Endothelial cell of umbilical vein (primary cell): ENCODE results near the gene RABGAP1. TPM values are rescaled to one million over a fixed set of nuclear protein-coding genes. Genes with fewer than 3 reads are reported as not detected.

ENCODE experiments used
- BruUV-seq: library from RNA; stranded (reverse); fragments of 400-500 nt; replicated peaks from 2 replicates; lab custom pipeline; 2021; lab: Mats Ljungman, UMichigan
- CTCF ChIA-PET: fragments of 300-600, 350-600 bp; sonication (Branson Sonifier 250); formaldehyde crosslinking; loops from one replicate; lab custom pipeline; 2021; ENCODE audit warnings: antibody characterized with exemption, inconsistent platforms; lab: Charles Lee
- POLR2A ChIA-PET: fragments of 300-600, 350-600 bp; sonication (Branson Sonifier 250); formaldehyde crosslinking; loops from one replicate; lab custom pipeline; 2021; ENCODE audit warnings: antibody characterized with exemption, inconsistent platforms; lab: Charles Lee
- DNase-seq: peaks from one replicate; pipeline ENCODE4 v3.0.0-alpha.2; 2011; ENCODE audit warnings: low read depth, low spot score
- FAIRE-seq: peaks from 2 replicates; lab custom pipeline; 2011; peaks lifted over from hg19 to GRCh38; lab: Jason Lieb, UNC
- H2AFZ ChIP-seq: 2 replicates; pipeline ENCODE4 v1.6.0; 2012; ENCODE audit warnings: low read depth, low read length, control low read depth, inconsistent platforms
- H3K27ac ChIP-seq: 2 replicates; pipeline ENCODE4 v1.5.1; 2011; ENCODE audit warnings: low read depth, mild to moderate bottlenecking, control low read depth, low read length, moderate library complexity; ENCODE audit not compliant: insufficient read depth
- H3K27me3 ChIP-seq, 2 experiments: 2 replicates each; pipeline versions ENCODE4 v1.6.0 to v1.6.1; 2011; ENCODE audit warnings: low read length in 2 of 2, mixed read lengths in 1 of 2; ENCODE audit not compliant: control insufficient read depth in 2 of 2, insufficient read depth in 2 of 2
- H3K36me3 ChIP-seq, 2 experiments: 2 replicates in 1 of 2; 3 replicates in 1 of 2; pipeline ENCODE4 v1.5.1; 2011; ENCODE audit warnings: low read length in 2 of 2, mild to moderate bottlenecking in 1 of 2, moderate library complexity in 1 of 2; ENCODE audit not compliant: control insufficient read depth in 2 of 2, insufficient read depth in 2 of 2; ENCODE audit errors: extremely low read depth in 1 of 2
- H3K4me1 ChIP-seq: 3 replicates; pipeline ENCODE4 v1.5.1; 2011; ENCODE audit warnings: mild to moderate bottlenecking, low read length; ENCODE audit not compliant: control insufficient read depth, insufficient read depth; ENCODE audit errors: extremely low read depth
- H3K4me2 ChIP-seq: 2 replicates; pipeline ENCODE4 v1.6.1; 2011; ENCODE audit warnings: low read length, control low read depth, mixed read lengths; ENCODE audit not compliant: insufficient read depth
- H3K4me3 ChIP-seq, 3 experiments: fragments of 200-600 bp in 1 of 3; sonication (generic), shearing (Covaris generic) in 1 of 3; replicated peaks in 1 of 3; 2 replicates each; pipeline ENCODE4 v1.5.1; 2011 to 2016; ENCODE audit warnings: control low read depth in 3 of 3, low read length in 3 of 3, mild to moderate bottlenecking in 2 of 3, inconsistent platforms in 1 of 3, low read depth in 1 of 3, moderate library complexity in 1 of 3; ENCODE audit not compliant: insufficient read depth in 1 of 3
- H3K79me2 ChIP-seq: 2 replicates; pipeline ENCODE4 v1.6.0; 2012; ENCODE audit warnings: low read length, inconsistent platforms; ENCODE audit not compliant: control insufficient read depth, insufficient read depth
- H3K9ac ChIP-seq: replicated peaks from 2 replicates; pipeline ENCODE3; 2011; ENCODE audit warnings: low read length, control low read depth; ENCODE audit not compliant: insufficient read depth; ENCODE audit errors: extremely low read depth
- H3K9me1 ChIP-seq: replicated peaks from 3 replicates; pipeline ENCODE4 v1.6.0; 2011; ENCODE audit warnings: mild to moderate bottlenecking, low read length; ENCODE audit not compliant: control insufficient read depth, insufficient read depth; ENCODE audit errors: extremely low read depth
- H3K9me3 ChIP-seq: replicated peaks from 2 replicates; pipeline ENCODE4 v1.5.1; 2012; ENCODE audit warnings: low read length, inconsistent platforms; ENCODE audit not compliant: control insufficient read depth, insufficient read depth
- H4K20me1 ChIP-seq: replicated peaks from 2 replicates; pipeline ENCODE3; 2011; ENCODE audit warnings: mild to moderate bottlenecking, low read length; ENCODE audit not compliant: control insufficient read depth, insufficient read depth; ENCODE audit errors: extremely low read depth
- EZH2 ChIP-seq: IDR thresholded peaks from 2 replicates; pipeline ENCODE4 v1.6.1; 2012; ENCODE audit warnings: borderline replicate concordance, low read depth, mild to moderate bottlenecking, moderate library complexity, low read length, inconsistent platforms; ENCODE audit not compliant: severe bottlenecking
- FOS ChIP-seq: IDR thresholded peaks from 2 replicates; pipeline ENCODE4 v1.6.1; 2011; ENCODE audit warnings: mild to moderate bottlenecking, low read length, moderate library complexity, borderline replicate concordance; ENCODE audit not compliant: insufficient read depth
- GATA2 ChIP-seq: IDR thresholded peaks from 2 replicates; pipeline ENCODE4 v1.7.0; 2011; ENCODE audit warnings: low read depth, mild to moderate bottlenecking, moderate library complexity, mixed read lengths, low read length; ENCODE audit not compliant: insufficient read length, insufficient read depth
- JUN ChIP-seq: IDR thresholded peaks from 2 replicates; pipeline ENCODE4 v1.6.1; 2011; ENCODE audit warnings: borderline replicate concordance, low read depth; ENCODE audit not compliant: insufficient read length, insufficient read depth
- MYC ChIP-seq: IDR thresholded peaks from one replicate; pipeline ENCODE4 v1.6.1; 2011; ENCODE audit warnings: mild to moderate bottlenecking, low read depth, low read length
- POLR2AphosphoS5 ChIP-seq: IDR thresholded peaks from 2 replicates; pipeline ENCODE4 v1.6.1; 2012; ENCODE audit warnings: low read depth, mild to moderate bottlenecking, control low read depth, low read length, moderate library complexity; ENCODE audit not compliant: insufficient read depth
- dilution Hi-C: fragments of 300-500 bp; cut with MboI; formaldehyde crosslinking; loops from one replicate; pipeline ENCODE4 v1.15.0; 2019; ENCODE audit warnings: low sequenced_read_pairs; ENCODE audit not compliant: extremely low pct_ligation_motif_present
- intact Hi-C: fragments of 100-400 bp; cut with micrococcal nuclease; formaldehyde crosslinking; loops from one replicate; pipeline ENCODE4 v1.10.0; 2022
- polyA plus RNA-seq, 4 experiments: library from polyadenylated mRNA; depleted of rRNA in 3 of 4; stranded (reverse) in 3 of 4; unstranded in 1 of 4; fragments of >200 nt; gene quantifications; 2 replicates each; pipeline versions ENCODE4 v1.2.1 to v1.2.3, GENCODE V29; 2011 to 2012; ENCODE audit warnings: missing spikeins in 1 of 4
- total RNA-seq: library from RNA; stranded (reverse); gene quantifications from 2 replicates; pipeline ENCODE4 v1.2.3, GENCODE V29; 2021
- TF ChIP-seq, protein P1 (sequence below), 2 donors: IDR thresholded peaks; 1 replicate in 1 of 2; 2 replicates in 1 of 2; pipeline ENCODE4 v1.5.1; 2011; ENCODE audit warnings: low read length in 2 of 2, mild to moderate bottlenecking in 2 of 2, moderate library complexity in 2 of 2, control low read depth in 1 of 2, inconsistent platforms in 1 of 2, low read depth in 1 of 2; ENCODE audit not compliant: insufficient read depth in 1 of 2; ENCODE audit errors: extremely low read depth in 1 of 2
- TF ChIP-seq, protein P2 (sequence below): IDR thresholded peaks from 2 replicates; pipeline ENCODE4 v1.6.1; 2011; ENCODE audit not compliant: insufficient read depth, insufficient read length

RABGAP1 gene
- total and polyA plus RNA-seq, 2 donors (not counting 3 experiments of a cell fraction or from before 2014, with no cell fraction given): 19.0 to 53.6 TPM

DNA sequence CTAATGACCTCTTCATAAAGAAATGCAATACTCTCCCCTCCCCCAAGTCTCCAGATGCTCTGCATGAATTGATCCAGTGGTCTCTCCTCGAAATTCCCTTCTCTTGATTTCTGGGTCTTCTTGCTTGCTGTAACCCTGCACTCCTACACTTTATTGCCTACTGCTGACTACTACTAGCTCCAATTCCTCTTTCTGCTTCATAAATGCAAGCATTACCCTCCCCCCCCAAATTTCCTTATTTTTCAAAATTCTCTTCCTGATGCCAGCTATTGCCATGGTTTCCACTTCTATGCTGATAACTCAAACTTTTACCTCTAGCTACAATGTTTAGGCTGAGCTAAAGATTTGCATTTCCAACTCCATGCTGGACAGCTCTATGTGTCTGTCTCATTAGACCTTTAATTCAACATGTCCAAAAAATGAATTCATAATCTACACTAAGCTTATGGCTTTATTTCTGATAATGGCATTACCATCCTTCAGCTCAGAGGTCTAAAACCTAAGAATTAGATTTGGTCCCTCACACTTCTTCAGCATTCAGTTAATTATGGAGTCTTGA lies 10.9 kb upstream of the RABGAP1 start:
- intact Hi-C loops: no loop called here
- H3K4me3 ChIP-seq: no peak overlapping the region
- CTCF ChIA-PET: interaction anchor here (1.1 to 2.0 kb wide), 6 partner anchors 11 to 61 kb away, joined by 3 to 7 read pairs (median 5); partner anchors contain the start of genes RABGAP1, RC3H2 and ZBTB6

More for the DNA sequence above, 10.9 kb upstream of the RABGAP1 start:
- H3K36me3 ChIP-seq: no peaks in the 10 kb centered on the region
- H3K9me3 ChIP-seq: no peaks in the 10 kb centered on the region
- no peak for DNase-seq
- dilution Hi-C loops: no loop called here
- H3K4me2 ChIP-seq: no peak overlapping the region
- H3K4me1 ChIP-seq: peaks cover 15% of the 10 kb centered on the region
- H4K20me1 ChIP-seq: no peaks in the 10 kb centered on the region
- H3K9ac ChIP-seq: no peak overlapping the region
- H3K9me1 ChIP-seq: no peaks in the 10 kb centered on the region
- no peak overlapping the region for H3K27ac ChIP-seq
- POLR2A ChIA-PET: interaction anchor here (3.5 kb wide), 1 partner anchor 11 kb away, joined by 23 read pairs; the partner anchor contains the start of gene RABGAP1
- no TSS peak for BruUV-seq
- no peaks in the 10 kb centered on the region for H3K27me3 ChIP-seq
- peaks cover 51% of the 10 kb centered on the region for H3K79me2 ChIP-seq
- no peak overlapping the region for H2AFZ ChIP-seq
- no peak for FAIRE-seq
- no peak for TF ChIP-seq POLR2AphosphoS5
- TF ChIP-seq FOS: no peak
- TF ChIP-seq EZH2: no peak
- TF ChIP-seq GATA2: no peak
- TF ChIP-seq, protein P1, sequence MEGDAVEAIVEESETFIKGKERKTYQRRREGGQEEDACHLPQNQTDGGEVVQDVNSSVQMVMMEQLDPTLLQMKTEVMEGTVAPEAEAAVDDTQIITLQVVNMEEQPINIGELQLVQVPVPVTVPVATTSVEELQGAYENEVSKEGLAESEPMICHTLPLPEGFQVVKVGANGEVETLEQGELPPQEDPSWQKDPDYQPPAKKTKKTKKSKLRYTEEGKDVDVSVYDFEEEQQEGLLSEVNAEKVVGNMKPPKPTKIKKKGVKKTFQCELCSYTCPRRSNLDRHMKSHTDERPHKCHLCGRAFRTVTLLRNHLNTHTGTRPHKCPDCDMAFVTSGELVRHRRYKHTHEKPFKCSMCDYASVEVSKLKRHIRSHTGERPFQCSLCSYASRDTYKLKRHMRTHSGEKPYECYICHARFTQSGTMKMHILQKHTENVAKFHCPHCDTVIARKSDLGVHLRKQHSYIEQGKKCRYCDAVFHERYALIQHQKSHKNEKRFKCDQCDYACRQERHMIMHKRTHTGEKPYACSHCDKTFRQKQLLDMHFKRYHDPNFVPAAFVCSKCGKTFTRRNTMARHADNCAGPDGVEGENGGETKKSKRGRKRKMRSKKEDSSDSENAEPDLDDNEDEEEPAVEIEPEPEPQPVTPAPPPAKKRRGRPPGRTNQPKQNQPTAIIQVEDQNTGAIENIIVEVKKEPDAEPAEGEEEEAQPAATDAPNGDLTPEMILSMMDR (IDR thresholded peaks at IDR 0.05; ENCODE audit: extremely low read depth in 1 of 2, insufficient read depth in 1 of 2, low read depth in 1 of 2, low read length in 2 of 2): no peak
- no peak for TF ChIP-seq JUN
- TF ChIP-seq, protein P2, sequence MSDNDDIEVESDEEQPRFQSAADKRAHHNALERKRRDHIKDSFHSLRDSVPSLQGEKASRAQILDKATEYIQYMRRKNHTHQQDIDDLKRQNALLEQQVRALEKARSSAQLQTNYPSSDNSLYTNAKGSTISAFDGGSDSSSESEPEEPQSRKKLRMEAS: no peak
- no peak for TF ChIP-seq MYC
